ENCODE results near the gene BACH1.

DNA sequence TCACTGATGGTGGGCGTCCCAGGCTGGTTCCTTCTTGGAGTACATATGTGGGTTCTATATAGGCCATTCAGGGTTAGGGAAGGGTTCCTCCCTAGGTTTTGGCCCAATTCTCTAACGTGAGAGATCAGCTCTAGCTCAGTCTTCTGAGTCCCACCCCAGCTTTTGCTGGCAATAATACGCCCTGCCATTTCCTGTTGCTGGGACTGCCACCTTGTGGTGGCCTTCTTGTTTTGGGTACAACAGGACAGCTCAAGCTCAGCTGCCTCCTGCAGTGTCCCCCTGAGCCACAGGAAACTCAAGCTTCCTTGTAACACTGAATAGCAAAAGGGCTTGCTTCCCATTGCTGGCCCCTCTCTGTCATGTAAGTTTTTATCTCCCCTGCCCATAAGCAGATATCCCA is 77.8 kb downstream of the BACH1 start:
- no peak for TF ChIP-seq POLR2A (IDR thresholded peaks at IDR 0.05)
- TF ChIP-seq, protein P1, sequence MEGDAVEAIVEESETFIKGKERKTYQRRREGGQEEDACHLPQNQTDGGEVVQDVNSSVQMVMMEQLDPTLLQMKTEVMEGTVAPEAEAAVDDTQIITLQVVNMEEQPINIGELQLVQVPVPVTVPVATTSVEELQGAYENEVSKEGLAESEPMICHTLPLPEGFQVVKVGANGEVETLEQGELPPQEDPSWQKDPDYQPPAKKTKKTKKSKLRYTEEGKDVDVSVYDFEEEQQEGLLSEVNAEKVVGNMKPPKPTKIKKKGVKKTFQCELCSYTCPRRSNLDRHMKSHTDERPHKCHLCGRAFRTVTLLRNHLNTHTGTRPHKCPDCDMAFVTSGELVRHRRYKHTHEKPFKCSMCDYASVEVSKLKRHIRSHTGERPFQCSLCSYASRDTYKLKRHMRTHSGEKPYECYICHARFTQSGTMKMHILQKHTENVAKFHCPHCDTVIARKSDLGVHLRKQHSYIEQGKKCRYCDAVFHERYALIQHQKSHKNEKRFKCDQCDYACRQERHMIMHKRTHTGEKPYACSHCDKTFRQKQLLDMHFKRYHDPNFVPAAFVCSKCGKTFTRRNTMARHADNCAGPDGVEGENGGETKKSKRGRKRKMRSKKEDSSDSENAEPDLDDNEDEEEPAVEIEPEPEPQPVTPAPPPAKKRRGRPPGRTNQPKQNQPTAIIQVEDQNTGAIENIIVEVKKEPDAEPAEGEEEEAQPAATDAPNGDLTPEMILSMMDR (IDR thresholded peaks at IDR 0.05): peak in 9 of 12 donors; percentile 21 to 48 (median 39)
